Measurements from ENCODE around the gene TPCN2.

Gene TPCN2

GRCh38 chr11:69159150-69159852, 110.6 kb downstream of the TPCN2 start:
- no peak for DNase-seq
- in situ Hi-C loops (cut with HindIII; ENCODE audit: low pct_ligation_motif_present, low pct_unique_long_range_greater_than_20kb, low sequenced_read_pairs): no loop called here

DNA sequence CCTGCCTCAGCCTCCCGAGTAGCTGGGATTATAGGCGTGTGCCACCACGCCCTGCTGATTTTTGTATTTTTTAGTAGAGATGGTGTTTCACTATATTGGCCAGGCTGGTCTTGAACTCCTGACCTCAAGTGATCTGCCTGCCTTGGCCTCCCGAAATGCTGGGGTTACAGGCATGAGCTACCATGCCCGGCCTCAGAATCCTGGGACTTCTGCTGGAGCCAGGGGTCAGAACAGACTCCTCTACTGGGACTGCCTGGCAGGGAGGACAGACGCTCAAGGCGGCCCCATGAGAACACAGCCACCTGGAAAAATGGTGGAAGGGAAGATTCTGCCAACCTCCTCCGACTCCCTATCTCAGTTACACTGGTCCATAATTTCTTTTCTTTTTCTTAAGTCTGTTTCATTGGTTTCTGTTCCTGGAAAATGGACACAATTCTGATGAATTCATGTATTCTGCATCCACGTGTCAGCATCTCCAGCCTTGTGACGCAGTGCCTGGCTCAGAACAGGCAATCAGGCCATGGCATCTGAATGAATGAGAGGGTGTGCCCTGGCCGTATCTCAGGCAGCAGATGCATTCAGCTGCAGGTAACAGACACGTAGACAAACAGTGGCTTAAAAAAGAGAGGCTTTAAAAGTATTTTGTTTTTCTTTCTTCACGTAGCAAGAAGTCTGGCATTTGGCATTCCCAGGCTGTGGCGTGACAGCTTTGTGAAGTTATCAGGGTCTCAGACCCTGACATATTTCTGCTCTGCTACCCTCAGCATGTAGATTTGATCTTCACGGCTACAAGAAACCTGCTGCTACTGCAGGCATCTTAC, 111.8 kb downstream of the TPCN2 start:
- DNase-seq: no peak
- in situ Hi-C loops (cut with HindIII; ENCODE audit: low pct_ligation_motif_present, low pct_unique_long_range_greater_than_20kb, low sequenced_read_pairs): no loop called here

GRCh38 chr11:69161117-69161407, 112.3 kb downstream of the TPCN2 start:
- no peak for DNase-seq
- in situ Hi-C loops (cut with HindIII; ENCODE audit: low pct_ligation_motif_present, low pct_unique_long_range_greater_than_20kb, low sequenced_read_pairs): no loop called here

- no peak for DNase-seq
- in situ Hi-C loops (cut with HindIII; ENCODE audit: low pct_ligation_motif_present, low pct_unique_long_range_greater_than_20kb, low sequenced_read_pairs): no loop called here
Measured at GRCh38 chr11:69162505-69162904, 113.8 kb downstream of the TPCN2 start.

DNA sequence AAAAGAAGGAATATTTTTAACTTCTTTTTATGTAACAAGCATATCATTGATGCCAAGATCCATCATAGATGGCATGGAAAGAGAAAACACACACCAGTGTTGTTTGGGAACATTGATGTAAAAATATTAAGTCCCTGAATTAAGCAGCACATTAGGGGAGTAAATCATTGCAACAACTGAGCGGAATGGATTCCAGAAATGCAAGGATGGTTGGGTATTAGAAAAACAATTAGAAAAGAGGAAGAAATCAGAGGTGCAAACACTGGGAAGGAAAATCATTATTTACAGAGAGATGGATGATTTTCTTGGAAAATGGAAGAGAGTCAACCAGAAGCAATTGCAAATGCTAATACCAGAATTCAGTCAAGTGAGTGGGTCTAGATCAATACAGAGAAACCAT, 115.1 kb downstream of the TPCN2 start:
- DNase-seq: no peak
- in situ Hi-C loops (cut with HindIII; ENCODE audit: low pct_ligation_motif_present, low pct_unique_long_range_greater_than_20kb, low sequenced_read_pairs): no loop called here

- DNase-seq: no peak
- in situ Hi-C loops (cut with HindIII; ENCODE audit: low pct_ligation_motif_present, low pct_unique_long_range_greater_than_20kb, low sequenced_read_pairs): no loop called here
Measured at GRCh38 chr11:69164824-69165223, 116.1 kb downstream of the TPCN2 start.

DNA sequence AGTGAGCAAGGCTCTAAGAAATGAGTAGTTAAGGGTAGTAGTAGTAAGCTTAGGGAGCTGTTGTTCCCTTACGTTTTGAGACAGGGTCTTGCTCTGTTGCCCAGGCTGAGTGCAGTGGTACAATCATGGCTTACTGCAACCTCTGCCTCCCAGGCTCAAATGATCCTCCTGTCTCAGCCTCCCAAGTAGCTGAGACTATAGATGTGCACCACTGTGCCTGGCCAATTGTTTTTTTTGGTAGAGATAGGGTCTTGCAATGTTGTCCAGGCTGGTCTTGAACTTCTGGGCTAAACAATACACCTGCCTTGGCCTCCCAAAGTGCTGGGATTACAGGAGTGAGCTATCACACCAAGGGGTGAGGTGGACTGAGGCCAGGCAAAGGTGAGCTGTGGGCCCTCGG, 117.0 kb downstream of the TPCN2 start:
- DNase-seq: no peak
- in situ Hi-C loops (cut with HindIII; ENCODE audit: low pct_ligation_motif_present, low pct_unique_long_range_greater_than_20kb, low sequenced_read_pairs): no loop called here

DNA sequence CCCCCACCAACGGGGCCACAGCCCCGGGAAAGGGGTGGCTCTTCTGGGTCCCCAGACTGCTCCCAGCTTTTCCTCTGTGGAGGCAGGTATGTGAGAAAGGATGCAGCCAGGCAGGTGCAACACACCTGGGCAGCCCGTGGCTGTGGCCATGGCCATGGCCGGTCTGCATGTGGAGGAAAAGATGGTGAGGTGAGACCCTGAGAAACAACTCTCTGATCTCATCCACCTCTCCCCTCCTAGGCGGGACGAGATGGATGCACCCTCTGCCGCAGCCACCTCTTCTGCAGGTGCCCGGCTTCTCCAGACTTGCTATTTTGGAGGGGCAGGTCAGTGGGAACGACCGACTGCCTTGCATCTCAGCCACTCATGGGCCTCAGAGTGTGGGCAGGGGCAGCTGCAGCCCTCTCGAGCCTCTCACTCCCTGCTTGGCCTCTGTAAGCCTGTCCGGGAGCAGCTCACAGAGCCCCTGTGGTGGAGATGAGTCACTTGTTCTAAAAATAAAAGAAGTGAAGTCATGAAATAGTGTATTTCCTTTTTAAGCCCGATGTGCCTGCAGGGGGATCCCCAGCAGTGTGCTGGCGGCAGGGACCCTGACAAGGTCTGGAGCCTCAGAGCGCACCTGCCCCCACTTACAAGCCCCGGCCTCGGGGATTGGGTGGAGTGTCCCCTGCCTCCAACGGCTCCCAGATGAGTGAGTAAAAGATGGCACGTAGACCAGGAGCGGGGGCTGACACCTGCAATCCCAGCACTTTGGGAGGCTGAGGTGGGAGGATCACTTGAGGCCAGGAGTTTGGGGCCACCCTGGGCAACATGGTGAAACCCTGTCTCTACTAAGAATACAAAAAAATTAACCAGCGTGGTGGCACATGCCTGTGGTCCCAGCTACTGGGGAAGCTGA, 117.7 kb downstream of the TPCN2 start:
- DNase-seq: peak; percentile 79
- in situ Hi-C loops (cut with HindIII; ENCODE audit: low pct_ligation_motif_present, low pct_unique_long_range_greater_than_20kb, low sequenced_read_pairs): no loop called here

DNA sequence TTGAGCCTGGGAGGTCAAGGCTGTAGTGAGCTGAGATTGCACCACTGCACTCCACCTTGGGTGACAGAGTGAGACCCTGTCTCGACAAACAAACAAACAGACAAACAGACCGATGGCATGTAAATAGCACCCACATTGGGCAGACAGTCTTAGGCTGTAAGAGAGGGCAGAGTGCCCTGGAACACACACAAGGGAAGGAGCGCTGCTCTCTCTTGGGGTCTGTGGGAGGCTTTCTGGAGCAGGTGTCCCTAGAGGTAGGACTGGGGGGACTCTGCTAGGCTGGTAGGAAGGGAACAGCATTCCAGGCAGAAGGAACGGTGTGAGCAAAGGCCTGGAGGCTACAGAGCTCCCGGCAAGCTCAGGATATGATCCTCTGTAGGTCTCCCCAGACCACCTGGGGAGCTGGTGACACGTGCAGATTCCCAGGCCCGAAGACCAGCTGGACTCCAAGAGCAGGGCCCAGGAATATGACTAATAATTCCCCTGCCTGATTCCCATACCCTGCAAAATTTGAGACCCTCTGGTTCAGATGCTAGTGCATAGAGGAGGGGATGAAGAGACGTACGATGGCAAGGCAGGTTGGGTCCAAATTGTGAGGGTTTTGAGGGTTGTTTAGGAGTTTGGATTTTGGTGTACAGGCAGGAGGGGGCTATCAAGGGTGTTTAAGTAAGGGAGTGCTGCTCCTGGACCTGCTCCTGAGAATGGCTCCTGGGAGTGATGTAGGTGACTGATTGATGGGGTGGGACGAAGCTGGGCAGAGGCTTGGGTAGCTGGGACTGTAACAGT, 118.6 kb downstream of the TPCN2 start:
- in situ Hi-C loops (cut with HindIII; ENCODE audit: low pct_ligation_motif_present, low pct_unique_long_range_greater_than_20kb, low sequenced_read_pairs): no loop called here
- no peak for DNase-seq

GRCh38 chr11:69167916-69168691, 119.4 kb downstream of the TPCN2 start:
- in situ Hi-C loops (cut with HindIII; ENCODE audit: low pct_ligation_motif_present, low pct_unique_long_range_greater_than_20kb, low sequenced_read_pairs): no loop called here
- no peak for DNase-seq

DNA sequence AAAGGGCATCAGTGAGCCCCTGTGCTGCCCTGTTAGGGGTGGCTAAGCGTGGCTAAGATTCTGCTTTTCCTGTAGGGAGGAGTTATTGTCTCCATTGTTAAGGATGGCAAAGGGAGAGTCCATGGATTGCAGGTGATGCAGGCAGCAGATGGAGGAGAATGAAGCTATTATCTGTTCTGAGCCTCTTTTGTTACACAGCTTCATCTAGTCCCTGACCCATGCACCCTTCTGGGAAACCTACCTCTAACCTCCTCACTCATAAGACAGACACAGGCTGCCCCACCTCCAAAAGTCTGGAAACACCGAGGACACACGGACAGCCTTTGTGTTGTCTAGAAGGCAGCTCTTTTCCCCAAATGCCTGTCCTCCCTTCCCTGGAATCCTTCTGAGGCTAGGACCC, 120.7 kb downstream of the TPCN2 start:
- DNase-seq: no peak
- in situ Hi-C loops (cut with HindIII; ENCODE audit: low pct_ligation_motif_present, low pct_unique_long_range_greater_than_20kb, low sequenced_read_pairs): no loop called here

DNA sequence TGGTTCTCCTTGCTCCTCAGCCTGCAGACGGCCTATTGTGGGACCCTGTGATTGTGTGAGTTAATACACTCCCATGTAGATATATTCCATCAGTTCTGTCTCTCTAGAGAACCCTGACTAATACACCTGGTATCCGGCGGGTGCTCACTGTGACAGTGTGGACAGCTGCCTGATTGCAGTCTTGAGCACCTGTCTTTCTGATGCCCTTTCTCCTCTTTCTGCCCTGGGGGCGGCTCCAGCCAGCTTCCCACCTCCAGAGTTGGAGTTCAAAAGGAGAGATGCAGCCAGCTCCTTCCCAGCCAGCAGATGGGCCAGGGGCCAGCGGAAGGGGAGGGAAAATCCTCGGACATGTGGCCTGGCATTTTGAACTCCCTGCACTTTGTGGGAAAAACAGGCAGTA, 122.0 kb downstream of the TPCN2 start:
- in situ Hi-C loops (cut with HindIII; ENCODE audit: low pct_ligation_motif_present, low pct_unique_long_range_greater_than_20kb, low sequenced_read_pairs): no loop called here
- no peak for DNase-seq

DNA sequence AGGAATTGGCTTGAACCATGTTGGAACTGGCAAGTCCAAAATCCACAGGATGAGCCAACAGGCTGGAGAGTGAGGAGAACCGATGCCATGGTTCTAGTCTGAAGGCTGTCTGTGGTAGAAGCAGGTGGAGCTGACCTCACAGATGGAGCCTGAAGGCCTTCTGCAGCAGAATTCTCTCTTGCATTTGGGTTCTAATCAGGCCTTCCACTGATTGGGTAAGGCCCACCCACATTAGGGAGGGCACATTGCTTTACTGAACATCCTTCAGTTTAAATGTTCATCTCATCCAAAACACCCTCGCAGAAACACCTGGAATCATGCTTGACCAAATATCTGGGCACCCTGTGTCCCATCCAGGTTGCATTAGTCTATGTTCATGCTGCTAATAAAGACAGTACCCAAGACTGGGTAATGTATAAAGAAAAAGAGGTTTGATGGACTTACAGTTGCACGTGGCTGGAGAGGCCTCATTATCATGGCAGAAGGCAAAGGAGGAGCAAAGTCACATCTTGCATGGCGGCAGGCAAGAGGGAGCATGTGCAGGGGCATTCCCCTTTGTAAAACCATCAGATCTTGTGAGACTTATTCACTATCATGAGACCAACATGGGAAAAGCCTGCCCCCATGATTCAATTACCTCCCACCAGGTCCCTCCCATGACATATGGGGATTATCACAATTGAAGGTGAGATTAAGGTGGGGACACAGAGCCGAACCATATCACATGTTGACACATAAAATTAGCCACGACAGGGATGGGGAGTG, 122.9 kb downstream of the TPCN2 start:
- in situ Hi-C loops (cut with HindIII; ENCODE audit: low pct_ligation_motif_present, low pct_unique_long_range_greater_than_20kb, low sequenced_read_pairs): no loop called here
- no peak for DNase-seq

GRCh38 chr11:69172674-69173073, 123.9 kb downstream of the TPCN2 start:
- DNase-seq: no peak
- in situ Hi-C loops (cut with HindIII; ENCODE audit: low pct_ligation_motif_present, low pct_unique_long_range_greater_than_20kb, low sequenced_read_pairs): no loop called here

- in situ Hi-C loops (cut with HindIII; ENCODE audit: low pct_ligation_motif_present, low pct_unique_long_range_greater_than_20kb, low sequenced_read_pairs): no loop called here
- DNase-seq: no peak
Measured at GRCh38 chr11:69173331-69173730, 124.6 kb downstream of the TPCN2 start.

- DNase-seq: no peak
- in situ Hi-C loops (cut with HindIII; ENCODE audit: low pct_ligation_motif_present, low pct_unique_long_range_greater_than_20kb, low sequenced_read_pairs): no loop called here
Measured at GRCh38 chr11:69173925-69174581, 125.3 kb downstream of the TPCN2 start.

DNA sequence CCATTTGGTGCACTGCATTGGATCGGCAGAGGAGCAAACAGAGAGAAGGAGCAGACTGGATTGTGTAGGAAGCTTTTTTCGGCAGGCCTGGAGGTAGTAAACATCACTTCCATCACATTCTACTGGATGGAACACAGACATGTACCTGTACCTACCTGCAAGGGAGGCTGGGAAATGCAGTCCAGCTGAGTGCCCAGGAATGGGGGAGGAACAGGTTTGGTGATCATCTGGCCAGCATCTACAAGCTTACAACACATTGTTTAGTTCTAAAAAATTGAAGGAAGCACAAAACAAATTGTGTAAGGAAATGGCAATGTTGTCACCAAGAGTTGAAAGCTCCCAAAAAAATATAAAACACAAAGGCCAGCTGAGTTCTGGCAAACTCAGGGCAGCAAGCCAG, 126.1 kb downstream of the TPCN2 start:
- DNase-seq: no peak
- in situ Hi-C loops (cut with HindIII; ENCODE audit: low pct_ligation_motif_present, low pct_unique_long_range_greater_than_20kb, low sequenced_read_pairs): no loop called here
